ENCODE results near the gene PNPLA1. TPM values are rescaled to one million over a fixed set of nuclear protein-coding genes. Genes with fewer than 3 reads are reported as not detected.

Gene PNPLA1
- total RNA-seq, 1 experiment from 2014 or later = not detected

- Histone ChIP-seq H3K27ac (ENCODE audit: low read length) (no peak overlapping the region), H3K36me3 (ENCODE audit: control insufficient read depth, insufficient read depth, low read length) (no peaks in the 10 kb centered on the region), H3K9me3 (ENCODE audit: control insufficient read depth, insufficient read depth, low read depth, low read length) (no peaks in the 10 kb centered on the region), H3K4me1 (ENCODE audit: control insufficient read depth, insufficient read depth, low read length) (no peaks in the 10 kb centered on the region), H3K27me3 (ENCODE audit: control insufficient read depth, insufficient read depth, low read length) (no peaks in the 10 kb centered on the region; the same call in 1 of the 2 replicates), H3K4me3 (ENCODE audit: low read depth in 2 of 2, low read length in 2 of 2) (no peak overlapping the region)
- ATAC-seq = no peak
- ChIA-PET CTCF (no interaction called here), POLR2A (no interaction called here)
- TF ChIP-seq POLR2AphosphoS5 (IDR thresholded peaks at IDR 0.05; ENCODE audit: low read depth, low read length) (no peak), CTCF (IDR thresholded peaks at IDR 0.05) (no peak), TCF7L2 (IDR thresholded peaks at IDR 0.05; ENCODE audit: low read depth, low read length) (no peak), SIN3A (IDR thresholded peaks at IDR 0.05; ENCODE audit: borderline replicate concordance, insufficient read depth, low read depth, low read length) (no peak)
- TF ChIP-seq, protein P1, sequence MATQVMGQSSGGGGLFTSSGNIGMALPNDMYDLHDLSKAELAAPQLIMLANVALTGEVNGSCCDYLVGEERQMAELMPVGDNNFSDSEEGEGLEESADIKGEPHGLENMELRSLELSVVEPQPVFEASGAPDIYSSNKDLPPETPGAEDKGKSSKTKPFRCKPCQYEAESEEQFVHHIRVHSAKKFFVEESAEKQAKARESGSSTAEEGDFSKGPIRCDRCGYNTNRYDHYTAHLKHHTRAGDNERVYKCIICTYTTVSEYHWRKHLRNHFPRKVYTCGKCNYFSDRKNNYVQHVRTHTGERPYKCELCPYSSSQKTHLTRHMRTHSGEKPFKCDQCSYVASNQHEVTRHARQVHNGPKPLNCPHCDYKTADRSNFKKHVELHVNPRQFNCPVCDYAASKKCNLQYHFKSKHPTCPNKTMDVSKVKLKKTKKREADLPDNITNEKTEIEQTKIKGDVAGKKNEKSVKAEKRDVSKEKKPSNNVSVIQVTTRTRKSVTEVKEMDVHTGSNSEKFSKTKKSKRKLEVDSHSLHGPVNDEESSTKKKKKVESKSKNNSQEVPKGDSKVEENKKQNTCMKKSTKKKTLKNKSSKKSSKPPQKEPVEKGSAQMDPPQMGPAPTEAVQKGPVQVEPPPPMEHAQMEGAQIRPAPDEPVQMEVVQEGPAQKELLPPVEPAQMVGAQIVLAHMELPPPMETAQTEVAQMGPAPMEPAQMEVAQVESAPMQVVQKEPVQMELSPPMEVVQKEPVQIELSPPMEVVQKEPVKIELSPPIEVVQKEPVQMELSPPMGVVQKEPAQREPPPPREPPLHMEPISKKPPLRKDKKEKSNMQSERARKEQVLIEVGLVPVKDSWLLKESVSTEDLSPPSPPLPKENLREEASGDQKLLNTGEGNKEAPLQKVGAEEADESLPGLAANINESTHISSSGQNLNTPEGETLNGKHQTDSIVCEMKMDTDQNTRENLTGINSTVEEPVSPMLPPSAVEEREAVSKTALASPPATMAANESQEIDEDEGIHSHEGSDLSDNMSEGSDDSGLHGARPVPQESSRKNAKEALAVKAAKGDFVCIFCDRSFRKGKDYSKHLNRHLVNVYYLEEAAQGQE (IDR thresholded peaks at IDR 0.05; ENCODE audit: insufficient read depth in 1 of 2, low read depth in 2 of 2, low read length in 1 of 2) = no peak
- in situ Hi-C loops (cut with HindIII; ENCODE audit: low pct_unique_long_range_greater_than_20kb, low sequenced_read_pairs) = no loop called here
- no peak for DNase-seq (ENCODE audit: low read depth, low spot score)
- intact Hi-C loops (cut with micrococcal nuclease; ENCODE audit: unreplicated experiment) = no loop called here
- BruUV-seq (replicated peaks) = no TSS peak
Measured at GRCh38 chr6:36352477-36353157, 82.8 kb downstream of the PNPLA1 start.

- in situ Hi-C loops (cut with HindIII; ENCODE audit: low pct_unique_long_range_greater_than_20kb, low sequenced_read_pairs) = no loop called here
- ATAC-seq (no peak), DNase-seq (ENCODE audit: low read depth, low spot score) (no peak)
- H3K4me3 ChIP-seq (ENCODE audit: low read depth in 2 of 2, low read length in 2 of 2) = no peak overlapping the region
- no peaks in the 10 kb centered on the region; the same call in 1 of the 2 replicates for H3K27me3 ChIP-seq (ENCODE audit: control insufficient read depth, insufficient read depth, low read length)
- H3K4me1 ChIP-seq (ENCODE audit: control insufficient read depth, insufficient read depth, low read length) = no peaks in the 10 kb centered on the region
- ChIA-PET CTCF (no interaction called here), POLR2A (interaction anchor here (0.6 kb wide), 1 partner anchor 154 kb away, joined by 3 read pairs; no protein-coding TSS in a partner anchor)
- H3K27ac ChIP-seq (ENCODE audit: low read length) = no peak overlapping the region
- intact Hi-C loops (cut with micrococcal nuclease; ENCODE audit: unreplicated experiment) = no loop called here
- H3K9me3 ChIP-seq (ENCODE audit: control insufficient read depth, insufficient read depth, low read depth, low read length) = no peaks in the 10 kb centered on the region
- TF ChIP-seq CTCF (IDR thresholded peaks at IDR 0.05) = no peak
- no peak for TF ChIP-seq POLR2AphosphoS5 (IDR thresholded peaks at IDR 0.05; ENCODE audit: low read depth, low read length)
- TF ChIP-seq, protein P1 (IDR thresholded peaks at IDR 0.05; ENCODE audit: insufficient read depth in 1 of 2, low read depth in 2 of 2, low read length in 1 of 2) = no peak
- TF ChIP-seq SIN3A (IDR thresholded peaks at IDR 0.05; ENCODE audit: borderline replicate concordance, insufficient read depth, low read depth, low read length) = no peak
- TF ChIP-seq TCF7L2 (IDR thresholded peaks at IDR 0.05; ENCODE audit: low read depth, low read length) = no peak
- no peaks in the 10 kb centered on the region for H3K36me3 ChIP-seq (ENCODE audit: control insufficient read depth, insufficient read depth, low read length)
- BruUV-seq (replicated peaks) = no TSS peak
Measured at GRCh38 chr6:36353411-36353915, 83.6 kb downstream of the PNPLA1 start.
